Activated CD8-positive, alpha-beta memory T cell treated with anti-CD3 and anti-CD28 coated beads for 1 hour (primary cell): ENCODE results near the gene THAP11.
"Not testable (repeated sequence)": the region's sequence is repeated elsewhere in the genome, so short reads cannot be mapped to it uniquely, and the experiment has no call there.

Source experiments
- DNase-seq, 2 donors: peaks; one replicate each; pipeline ENCODE4 v3.0.0-alpha.2; 2020; ENCODE audit warnings: low read depth in 1 of 2; ENCODE audit errors: extremely low read depth in 1 of 2

THAP11 gene

GRCh38 chr16:67860589-67861398, 18.7 kb downstream of the THAP11 start:
- no peak for DNase-seq

- DNase-seq = no peak
These were observed 19.8 kb downstream of the THAP11 start for GRCh38 chr16:67861877-67862276.

GRCh38 chr16:67862623-67863583, 20.8 kb downstream of the THAP11 start:
- no peak for DNase-seq

DNA sequence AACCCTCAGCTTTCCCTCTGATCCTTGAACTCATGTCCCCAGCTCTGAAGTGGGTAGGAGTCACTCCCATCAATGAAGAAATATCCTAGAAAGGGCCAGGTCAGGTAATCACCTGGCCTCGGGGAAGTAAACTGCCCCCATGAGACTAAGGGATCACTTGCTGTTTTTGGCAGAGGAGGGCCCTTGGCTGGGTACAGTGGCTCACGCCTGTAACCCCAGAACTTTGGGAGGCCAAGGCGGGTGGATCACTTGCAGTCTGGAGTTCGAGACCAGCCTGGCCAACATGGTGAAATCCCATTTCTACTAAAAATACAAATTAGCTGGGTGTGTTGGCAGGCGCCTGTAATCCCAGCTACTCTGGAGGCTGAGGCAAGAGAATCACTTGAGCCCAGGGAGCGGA, 21.9 kb downstream of the THAP11 start:
- DNase-seq = not testable (repeated sequence)

DNA sequence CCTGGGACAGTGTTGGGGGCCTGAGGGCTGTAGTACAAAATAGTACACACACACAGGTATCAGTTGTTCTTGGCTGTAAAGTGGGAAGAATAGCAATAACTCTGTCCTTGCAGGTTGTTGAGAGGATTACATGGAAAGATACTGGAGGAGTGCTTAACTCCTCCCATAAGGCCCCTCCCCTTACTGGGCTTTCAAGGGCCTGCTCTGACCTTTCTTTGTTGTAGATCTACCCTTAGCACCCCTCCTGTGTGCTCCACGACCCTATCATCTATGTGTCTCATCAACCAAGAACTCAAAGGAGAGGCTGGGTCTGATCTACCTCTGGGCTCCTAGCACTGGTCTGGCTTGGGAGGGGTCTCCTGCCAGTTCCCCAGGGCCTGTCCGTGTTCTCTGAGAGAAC, 22.5 kb downstream of the THAP11 start:
- DNase-seq = no peak

DNA sequence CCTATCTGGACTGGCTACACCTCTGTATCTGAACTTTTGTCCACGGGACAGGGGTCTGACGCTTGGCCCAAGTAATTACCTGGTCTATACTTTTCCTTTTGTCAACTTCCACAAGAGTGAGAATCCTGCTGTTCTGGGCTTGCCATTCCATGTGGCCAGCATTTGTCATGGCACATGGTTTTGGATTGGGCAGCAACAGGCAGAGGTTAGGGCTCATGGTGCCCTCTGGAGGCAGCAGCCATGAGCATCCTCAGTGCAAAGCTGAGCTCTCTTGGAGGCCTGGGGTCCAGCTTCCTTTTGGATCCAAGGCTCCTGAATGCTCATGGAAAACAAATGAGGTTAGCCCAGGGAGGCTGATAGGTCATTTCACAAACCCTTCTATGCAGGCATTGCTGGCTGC, 23.2 kb downstream of the THAP11 start:
- no peak for DNase-seq

DNA sequence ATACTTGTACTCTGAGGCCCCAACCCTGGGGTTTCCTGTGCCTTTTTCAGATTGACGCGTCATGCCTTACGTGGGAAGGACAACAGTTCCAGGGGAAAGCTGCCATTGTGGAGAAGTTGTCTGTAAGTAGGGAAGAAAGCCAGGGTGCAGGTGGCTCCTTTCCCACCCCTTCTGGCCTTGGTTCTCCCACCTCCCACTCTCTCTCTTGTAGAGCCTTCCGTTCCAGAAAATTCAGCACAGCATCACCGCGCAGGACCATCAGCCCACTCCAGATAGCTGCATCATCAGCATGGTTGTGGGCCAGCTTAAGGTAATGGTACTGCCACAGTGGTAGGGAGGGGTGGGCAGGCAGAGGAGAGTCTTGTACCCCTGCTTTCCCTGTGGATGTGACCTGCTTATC, 26.2 kb downstream of the THAP11 start:
- no peak for DNase-seq

DNA sequence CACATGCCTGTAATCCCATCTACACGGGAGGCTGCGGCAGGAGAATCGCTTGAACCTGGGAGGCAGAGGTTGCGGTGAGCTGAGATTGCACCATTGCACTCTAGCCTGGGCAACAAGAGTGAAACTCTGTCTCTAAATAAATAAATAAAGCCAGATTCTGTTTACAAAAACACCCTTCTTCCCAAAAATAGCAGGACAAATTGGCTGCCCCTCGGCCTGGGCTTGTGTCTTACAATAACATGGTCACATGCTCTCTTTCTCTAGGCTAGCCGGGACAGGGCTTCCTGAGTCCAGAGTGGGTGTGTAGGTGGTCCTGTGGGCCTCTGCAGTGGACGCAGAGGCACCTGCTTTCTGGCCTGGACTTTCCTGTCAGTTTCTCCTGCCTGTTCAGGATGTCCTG, 27.5 kb downstream of the THAP11 start:
- DNase-seq = no peak

DNA sequence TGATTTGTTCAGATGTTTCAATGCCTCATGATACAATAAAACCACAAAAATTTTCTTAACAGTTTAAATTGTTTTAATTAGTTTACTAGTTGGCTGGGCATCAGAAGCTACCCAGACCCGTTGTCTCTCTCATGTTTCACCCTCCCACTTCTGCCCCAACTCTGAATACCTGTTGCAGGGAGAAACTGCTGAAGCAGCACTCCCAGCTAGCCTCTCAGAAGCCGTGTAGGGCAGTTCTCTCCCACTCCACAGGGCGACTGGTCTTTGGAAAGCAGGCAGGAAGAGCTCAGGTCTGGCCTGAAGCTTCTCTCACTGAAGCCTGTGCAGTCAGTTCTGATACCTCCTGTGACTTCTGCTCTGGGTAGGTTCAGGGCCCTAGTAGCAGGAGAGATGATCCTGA, 29.1 kb downstream of the THAP11 start:
- no peak for DNase-seq

DNA sequence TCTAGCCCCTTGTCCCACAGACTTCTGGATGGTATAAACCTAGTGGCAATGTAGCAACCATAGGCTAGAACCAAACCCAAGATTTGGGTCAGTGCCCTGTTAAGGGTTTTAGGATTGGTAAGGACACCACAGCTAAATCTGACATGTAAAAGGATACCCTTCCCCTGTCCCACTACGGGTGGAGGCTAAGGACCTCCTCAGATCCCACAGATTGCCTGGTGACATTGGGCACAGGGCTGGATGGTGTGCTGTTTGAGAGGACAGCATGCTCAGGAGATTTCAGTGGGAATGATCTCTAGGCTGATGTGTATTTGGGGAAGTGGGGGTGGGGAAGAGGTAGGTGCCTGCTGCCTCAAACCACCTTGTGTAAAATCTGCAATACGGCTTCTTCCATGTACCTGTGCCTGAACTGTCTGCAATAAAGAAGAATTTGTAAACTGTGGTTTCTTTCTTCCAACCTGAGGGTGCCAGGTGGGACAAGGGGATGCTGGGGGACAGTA, 30.1 kb downstream of the THAP11 start:
- DNase-seq = no peak

DNA sequence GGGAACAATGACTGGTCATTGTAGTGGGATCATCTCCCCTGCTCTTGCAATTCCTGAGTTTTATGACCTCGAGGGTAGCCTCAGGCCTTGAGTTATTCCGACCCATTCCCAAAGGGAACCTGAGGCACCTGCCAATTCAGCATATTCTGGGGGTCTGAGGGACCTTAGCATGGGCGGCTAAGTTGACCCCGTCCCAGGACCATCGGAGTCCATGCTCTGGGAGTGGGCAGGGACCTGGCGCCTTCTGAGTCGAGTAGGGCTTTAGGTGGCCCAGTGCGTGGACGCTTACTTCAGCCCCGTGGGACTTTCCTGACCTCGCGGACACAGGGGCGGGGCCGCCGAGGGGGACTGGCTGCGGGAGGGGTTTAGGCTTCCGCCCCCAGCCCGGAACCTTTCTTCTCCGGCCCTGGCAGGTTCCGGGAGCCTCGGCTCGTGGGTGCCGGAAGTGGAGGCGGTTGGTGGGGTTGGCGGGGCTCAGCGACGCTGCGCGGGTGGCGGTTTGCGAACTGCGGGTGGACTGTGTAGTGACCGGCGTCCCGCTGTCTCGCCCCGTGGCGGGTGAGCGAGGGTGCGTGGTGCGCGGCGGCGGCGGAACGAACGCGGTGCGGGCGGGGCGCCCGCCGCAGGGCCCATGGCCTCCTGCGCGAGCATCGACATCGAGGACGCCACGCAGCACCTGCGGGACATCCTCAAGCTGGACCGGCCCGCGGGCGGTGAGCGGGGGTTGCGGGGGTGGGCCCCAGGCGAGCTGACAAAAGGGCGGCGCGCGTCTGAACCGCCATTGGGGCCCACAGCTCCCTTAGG, 30.7 kb downstream of the THAP11 start, which contains the start of gene EDC4:
Gene EDC4, plus strand, starts transcription at position 422 of the 804 bp plus-strand sequence. Its CDS starts 210 bp downstream, at position 632.
- DNase-seq = peak; percentile 51 to 82

DNA sequence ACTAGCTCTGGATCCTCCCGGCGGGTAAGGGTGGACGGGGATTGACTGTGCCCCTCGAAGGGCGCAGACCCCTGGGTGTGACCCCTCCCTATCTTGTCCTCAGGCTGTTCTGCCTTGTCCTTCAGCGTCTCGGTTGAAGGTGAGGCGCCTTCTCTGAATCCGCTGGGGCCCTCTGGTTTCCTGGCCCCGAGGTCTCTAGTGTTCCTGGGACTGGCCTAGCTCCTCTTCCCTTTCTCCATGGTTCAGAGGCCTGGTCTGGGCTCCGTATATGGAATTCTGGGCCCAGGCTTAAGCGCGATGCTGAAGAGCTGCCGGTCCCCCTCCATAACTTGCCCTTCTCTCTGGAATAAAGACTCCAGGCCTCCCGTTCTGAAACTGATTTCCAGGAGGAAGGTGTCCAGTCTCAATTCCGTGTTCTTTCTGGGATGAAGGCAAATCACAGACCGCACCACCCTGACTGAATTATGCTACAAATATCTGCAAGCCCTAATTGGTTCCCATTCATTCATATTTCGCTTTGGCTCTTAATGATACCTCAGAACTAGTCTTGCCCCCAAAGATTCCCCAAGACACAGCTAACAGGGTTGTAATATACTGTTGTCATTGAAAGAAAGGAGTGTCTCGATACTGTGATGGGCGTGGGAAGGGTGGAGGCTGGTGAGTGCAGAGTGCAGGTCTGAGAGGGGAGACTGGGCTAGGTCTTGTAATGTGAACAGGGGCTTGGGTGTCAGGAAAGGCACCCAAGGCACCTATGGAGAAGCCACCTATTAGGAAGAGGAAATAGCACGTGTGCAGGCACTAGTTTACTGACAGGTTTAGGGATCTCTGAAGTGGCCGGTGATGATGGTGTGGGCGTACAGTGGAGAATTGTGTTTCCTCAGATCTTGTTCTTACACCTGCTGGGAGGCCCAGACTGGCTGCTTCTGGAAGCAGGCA, 31.6 kb downstream of the THAP11 start:
- DNase-seq = no peak

DNA sequence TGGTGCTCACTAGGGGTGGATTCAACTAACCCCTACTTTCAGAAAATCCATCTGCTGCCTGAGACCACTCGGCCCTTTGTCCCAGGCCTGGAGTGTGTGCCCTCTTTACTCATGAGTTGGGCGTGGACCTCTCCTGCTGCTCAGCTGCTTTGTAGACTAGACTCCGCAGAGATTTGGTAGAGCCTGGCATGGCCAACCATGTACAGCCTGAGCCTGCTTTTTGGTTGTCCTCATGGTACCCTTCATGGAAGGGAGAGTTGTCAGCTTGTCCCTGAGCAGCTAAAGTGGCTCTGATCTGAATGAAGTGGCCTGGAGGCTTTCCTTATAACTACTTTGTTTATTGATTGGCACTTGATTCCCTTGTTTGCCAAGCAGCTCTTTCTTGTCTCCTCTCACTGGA, 32.3 kb downstream of the THAP11 start:
- DNase-seq = no peak

GRCh38 chr16:67877064-67877463, 34.9 kb downstream of the THAP11 start:
- DNase-seq = no peak

- no peak for DNase-seq
These were observed 36.1 kb downstream of the THAP11 start for GRCh38 chr16:67878232-67878631.

- no peak for DNase-seq
These were observed 36.7 kb downstream of the THAP11 start for GRCh38 chr16:67878846-67879245.

GRCh38 chr16:67879462-67879861, 37.3 kb downstream of the THAP11 start:
- DNase-seq = no peak

- DNase-seq = no peak
These were observed 37.8 kb downstream of the THAP11 start for GRCh38 chr16:67879936-67880335.

GRCh38 chr16:67880584-67880983, 38.5 kb downstream of the THAP11 start:
- no peak for DNase-seq
